HEK293T (cell line): ENCODE results near the gene EFNB2.

Experiments
- CTCF ChIA-PET: fragments of 350-600 bp; formaldehyde crosslinking; extraction: SDS; loops from one replicate; lab custom pipeline; 2021; ENCODE audit warnings: antibody characterized with exemption, inconsistent platforms; lab: Yijun Ruan, JAX
- POLR2A ChIA-PET: fragments of 350-600 bp; formaldehyde crosslinking; extraction: SDS; loops from one replicate; lab custom pipeline; 2020; ENCODE audit warnings: antibody characterized with exemption, inconsistent platforms; lab: Yijun Ruan, JAX
- DNase-seq: peaks from one replicate; pipeline ENCODE4 v3.0.0; 2012; ENCODE audit warnings: mixed read lengths; ENCODE audit errors: extremely low spot score
- ARNT ChIP-seq: fragments of 450-650 bp; IDR thresholded peaks from 2 replicates; pipeline ENCODE4 v1.6.1; 2017; ENCODE audit warnings: mild to moderate bottlenecking
- BHLHE40 ChIP-seq: fragments of 450-650 bp; IDR thresholded peaks from 2 replicates; pipeline ENCODE4 v1.6.1; 2016; ENCODE audit warnings: mild to moderate bottlenecking, moderate library complexity, borderline replicate concordance
- CTBP1 ChIP-seq: fragments of 450-650 bp; IDR thresholded peaks from 2 replicates; pipeline ENCODE4 v1.6.1; 2016; ENCODE audit warnings: borderline replicate concordance
- ELF4 ChIP-seq: fragments of 450-650 bp; IDR thresholded peaks from 2 replicates; pipeline ENCODE4 v1.6.1; 2017; ENCODE audit warnings: antibody characterized with exemption
- FOXA1 ChIP-seq: fragments of 450-650 bp; IDR thresholded peaks from 2 replicates; pipeline ENCODE4 v1.6.1; 2016; ENCODE audit warnings: mild to moderate bottlenecking
- FOXK2 ChIP-seq: fragments of 450-650 bp; IDR thresholded peaks from 2 replicates; pipeline ENCODE4 v1.6.1; 2016; ENCODE audit warnings: mild to moderate bottlenecking
- FOXM1 ChIP-seq: fragments of 450-650 bp; IDR thresholded peaks from 2 replicates; pipeline ENCODE4 v1.6.1; 2017; ENCODE audit warnings: mild to moderate bottlenecking, borderline replicate concordance
- HDGF ChIP-seq: fragments of 450-650 bp; IDR thresholded peaks from 2 replicates; pipeline ENCODE4 v1.6.1; 2017; ENCODE audit warnings: antibody characterized with exemption, borderline replicate concordance
- L3MBTL2 ChIP-seq: fragments of 450-650 bp; conservative IDR thresholded peaks from 2 replicates; pipeline ENCODE4 v1.6.1; 2016; ENCODE audit warnings: mild to moderate bottlenecking
- LEF1 ChIP-seq: fragments of 450-650 bp; IDR thresholded peaks from 2 replicates; pipeline ENCODE4 v1.6.1; 2017; ENCODE audit warnings: mild to moderate bottlenecking, borderline replicate concordance
- NFRKB ChIP-seq: fragments of 450-650 bp; IDR thresholded peaks from 2 replicates; pipeline ENCODE4 v1.6.1; 2016; ENCODE audit warnings: mild to moderate bottlenecking, moderate library complexity
- SP1 ChIP-seq: fragments of 450-650 bp; IDR thresholded peaks from 2 replicates; pipeline ENCODE4 v1.6.1; 2017
- SUZ12 ChIP-seq: fragments of 450-650 bp; IDR thresholded peaks from 2 replicates; pipeline ENCODE4 v1.6.1; 2016; ENCODE audit warnings: mild to moderate bottlenecking
- TARDBP ChIP-seq: fragments of 450-650 bp; IDR thresholded peaks from 2 replicates; pipeline ENCODE4 v1.6.1; 2016
- ZNF384 ChIP-seq: fragments of 450-650 bp; IDR thresholded peaks from 2 replicates; pipeline ENCODE4 v1.6.1; 2016
- TF ChIP-seq, protein P1 (sequence below): fragments of 450-650 bp; IDR thresholded peaks from 2 replicates; pipeline ENCODE4 v1.6.1; 2016

The EFNB2 gene

DNA sequence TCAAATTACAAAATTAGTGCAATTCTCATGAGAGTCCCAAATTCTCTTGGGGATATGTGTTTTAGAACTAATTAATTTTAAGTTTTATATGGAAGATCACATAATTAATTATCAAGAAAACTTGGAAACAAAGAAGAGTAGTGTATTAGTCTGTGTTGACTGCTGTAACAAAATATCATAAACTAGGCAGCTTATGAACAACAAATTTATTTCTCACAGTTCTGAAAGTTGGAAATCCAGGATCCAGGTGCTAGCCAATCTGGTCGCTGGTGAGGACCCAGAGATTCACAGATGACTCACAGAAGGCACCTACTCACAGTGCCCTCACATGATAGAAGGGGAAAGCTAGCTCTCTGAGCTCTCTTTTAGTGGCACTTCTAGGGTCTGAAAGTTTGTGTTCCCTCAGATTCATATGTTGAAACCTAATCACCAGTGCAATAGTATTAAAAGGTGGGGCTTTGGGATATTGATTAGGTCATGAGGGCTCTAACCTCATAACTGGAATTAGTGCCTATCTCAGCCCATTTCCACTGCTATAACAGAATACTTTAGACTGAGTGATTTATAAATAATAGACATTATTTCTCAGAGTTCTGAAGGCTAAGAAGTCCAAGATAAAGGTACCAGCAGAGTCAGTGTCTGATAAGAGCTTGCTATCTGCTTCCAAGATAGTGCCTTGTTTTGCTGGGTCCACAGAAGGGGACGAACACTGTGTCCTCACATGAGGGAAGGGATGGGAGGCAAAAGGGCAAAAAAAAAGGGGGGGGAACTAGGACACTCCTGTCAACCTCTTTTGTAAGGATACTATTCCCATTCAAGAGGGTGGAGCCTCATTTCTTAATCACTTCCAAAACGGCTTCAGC lies 34.0 kb upstream of the EFNB2 start:
- ChIA-PET POLR2A (no interaction called here), CTCF (interaction anchor here (1.1 kb wide), 1 partner anchor 33 kb away, joined by 3 read pairs; no protein-coding TSS in a partner anchor)
- TF ChIP-seq FOXK2 (no peak), HDGF (no peak), ELF4 (no peak), LEF1 (no peak), ZNF384 (no peak), FOXM1 (no peak), TARDBP (no peak), CTBP1 (no peak), BHLHE40 (no peak), ARNT (no peak), NFRKB (no peak)
- TF ChIP-seq, protein P1, sequence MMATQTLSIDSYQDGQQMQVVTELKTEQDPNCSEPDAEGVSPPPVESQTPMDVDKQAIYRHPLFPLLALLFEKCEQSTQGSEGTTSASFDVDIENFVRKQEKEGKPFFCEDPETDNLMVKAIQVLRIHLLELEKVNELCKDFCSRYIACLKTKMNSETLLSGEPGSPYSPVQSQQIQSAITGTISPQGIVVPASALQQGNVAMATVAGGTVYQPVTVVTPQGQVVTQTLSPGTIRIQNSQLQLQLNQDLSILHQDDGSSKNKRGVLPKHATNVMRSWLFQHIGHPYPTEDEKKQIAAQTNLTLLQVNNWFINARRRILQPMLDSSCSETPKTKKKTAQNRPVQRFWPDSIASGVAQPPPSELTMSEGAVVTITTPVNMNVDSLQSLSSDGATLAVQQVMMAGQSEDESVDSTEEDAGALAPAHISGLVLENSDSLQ = no peak

DNA sequence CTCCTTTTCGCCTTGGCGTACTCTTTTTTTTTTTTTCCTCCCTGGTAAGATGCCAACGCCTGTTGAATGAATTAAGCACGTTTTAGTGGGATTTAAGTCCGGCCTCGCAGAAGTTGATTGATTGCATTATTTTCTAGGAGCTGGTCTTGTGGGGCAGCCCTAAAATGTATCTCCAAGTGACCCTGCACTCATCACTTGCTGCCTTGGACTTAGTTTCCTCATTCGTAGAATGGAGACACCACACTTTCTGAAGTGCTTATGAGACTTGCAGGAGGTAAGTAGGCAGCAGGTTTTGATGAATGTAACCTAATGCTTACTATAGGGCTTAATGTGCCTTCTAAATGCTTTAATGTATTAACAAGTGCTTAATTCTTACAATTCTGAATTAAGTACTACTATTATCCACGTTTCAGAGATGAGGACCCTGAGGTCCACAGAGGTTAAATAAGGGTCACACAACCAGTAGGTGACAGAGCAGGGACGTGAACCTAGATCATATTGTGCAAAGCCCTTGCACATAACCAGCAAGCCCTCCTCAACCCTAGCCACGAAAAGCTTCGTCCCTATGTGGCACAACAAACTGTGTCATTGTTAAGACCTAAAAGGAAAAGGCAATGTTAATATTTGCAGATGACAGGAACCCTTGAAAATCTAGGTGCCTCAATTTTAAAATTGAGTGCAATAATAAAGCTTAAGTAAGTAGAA lies 33.0 kb upstream of the EFNB2 start:
- ChIA-PET CTCF (interaction anchor here (0.6 to 1.1 kb wide), 2 partner anchors 8 to 32 kb away, joined by 3 read pairs; no protein-coding TSS in a partner anchor), POLR2A (interaction anchor here (0.8 kb wide), 1 partner anchor 32 kb away, joined by 3 read pairs; no protein-coding TSS in a partner anchor)
- no peak for DNase-seq

More for the DNA sequence above, 34.0 kb upstream of the EFNB2 start:
- DNase-seq = no peak

DNA sequence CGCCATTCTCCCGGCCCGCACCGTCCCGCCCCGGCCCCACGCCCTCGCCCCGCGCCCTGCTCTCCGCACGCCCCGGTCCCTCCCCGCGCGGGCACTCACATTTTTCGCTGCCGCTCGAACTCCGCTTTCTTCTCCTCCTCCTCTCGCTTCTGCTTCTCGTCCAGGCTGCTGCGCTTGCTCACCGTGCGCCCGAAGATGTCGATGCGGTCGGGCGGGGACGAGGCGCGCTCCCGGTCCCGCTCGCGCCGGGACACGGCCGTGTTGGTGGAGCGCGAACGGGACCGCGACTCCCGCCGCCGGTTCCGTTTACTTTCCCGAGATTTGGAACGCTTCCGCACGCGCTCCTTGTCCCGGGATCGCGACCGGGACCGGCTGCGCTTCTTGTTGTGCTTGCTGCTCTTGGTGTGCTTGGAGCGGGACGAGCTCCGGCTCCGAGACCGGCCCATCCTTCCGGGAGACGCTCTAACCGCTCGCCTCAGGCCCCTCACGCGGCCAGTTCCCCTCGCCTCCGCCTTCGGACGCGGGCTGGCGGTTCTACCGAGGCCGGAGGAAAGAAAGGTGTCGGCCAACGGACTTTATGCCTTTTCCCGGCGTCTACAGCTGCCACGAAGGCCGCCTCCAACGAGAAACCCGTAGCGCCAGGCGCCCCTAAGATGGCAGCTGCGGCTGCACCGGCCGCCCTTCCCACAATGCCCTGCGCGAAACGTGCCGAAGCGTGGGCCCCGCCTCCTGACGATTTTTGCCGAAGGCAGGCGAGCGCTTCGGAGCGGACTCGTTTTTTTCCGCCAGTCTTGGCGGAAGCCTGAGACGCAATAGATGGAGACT lies 32.2 kb upstream of the EFNB2 start, which contains the start of gene ARGLU1:
Gene ARGLU1 (minus strand): TSS at position 664 of the 825 bp plus-strand sequence. CDS start 218 bp downstream, at position 446.
- peak; percentile 73 for DNase-seq
- POLR2A ChIA-PET = interaction anchor here (0.8 to 1.1 kb wide), 4 partner anchors 32 to 352 kb away, joined by 3 to 4 read pairs (median 3); no protein-coding TSS in a partner anchor
- CTCF ChIA-PET = interaction anchor here (0.6 kb wide), 1 partner anchor 9 kb away, joined by 3 read pairs; no protein-coding TSS in a partner anchor
- TF ChIP-seq L3MBTL2 (peak; percentile 53; the same call in 1 of the 2 replicates), TARDBP (no peak), ZNF384 (no peak), FOXM1 (no peak), HDGF (no peak), ELF4 (no peak)

More for the DNA sequence above, 33.0 kb upstream of the EFNB2 start:
- TF ChIP-seq FOXM1 (no peak), ZNF384 (peak; percentile 84)

DNA sequence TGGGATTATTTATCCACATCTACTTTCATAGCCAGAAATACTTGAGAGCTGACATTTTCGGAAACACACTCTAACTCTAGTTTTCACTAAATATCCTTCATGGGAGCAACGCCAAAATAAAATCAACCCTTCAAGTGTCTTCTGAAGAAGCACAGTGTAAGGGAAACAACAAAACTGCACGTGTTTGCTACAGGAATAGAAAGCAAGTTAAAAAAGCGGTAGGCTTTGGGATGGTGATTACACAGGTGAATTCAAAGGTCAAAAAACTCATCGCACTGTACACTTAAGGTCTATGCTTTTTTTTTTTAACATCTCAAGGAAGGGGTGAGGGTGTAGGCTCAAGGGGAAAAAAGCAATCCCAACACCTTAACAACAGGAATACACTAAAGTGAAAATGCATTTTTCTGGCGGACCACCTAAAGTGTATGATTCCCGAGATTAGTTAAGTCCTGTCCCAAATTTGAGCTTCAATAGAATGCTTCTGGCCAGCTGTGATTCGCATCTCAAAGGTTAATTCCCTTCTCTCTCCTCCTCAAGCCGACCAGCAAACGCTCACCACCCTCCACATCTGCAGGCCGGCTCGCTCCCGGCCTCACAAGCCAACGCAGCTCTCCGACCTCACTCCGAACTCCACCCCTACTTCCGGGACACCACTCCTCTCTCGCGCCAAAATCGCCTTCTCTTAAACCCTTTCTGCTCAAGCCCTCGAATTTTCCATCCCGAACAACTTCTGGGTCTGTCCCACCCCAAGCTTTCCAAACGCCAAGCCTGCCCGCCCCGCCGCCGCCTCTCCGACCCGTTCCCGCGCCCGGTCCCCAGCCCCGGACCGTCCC lies 31.4 kb upstream of the EFNB2 start:
- CTCF ChIA-PET = no interaction called here
- DNase-seq = peak; percentile 19
- POLR2A ChIA-PET = interaction anchor here (0.9 to 1.1 kb wide), 3 partner anchors 33 to 353 kb away, joined by 3 to 4 read pairs (median 3); no protein-coding TSS in a partner anchor
- TF ChIP-seq FOXK2 (no peak), SP1 (no peak), CTBP1 (no peak), L3MBTL2 (no peak), NFRKB (no peak), BHLHE40 (no peak), ELF4 (no peak), TARDBP (no peak), SUZ12 (no peak), LEF1 (no peak), ARNT (no peak), FOXA1 (no peak), HDGF (no peak), ZNF384 (no peak), FOXM1 (no peak)
- TF ChIP-seq, protein P1 = no peak

DNA sequence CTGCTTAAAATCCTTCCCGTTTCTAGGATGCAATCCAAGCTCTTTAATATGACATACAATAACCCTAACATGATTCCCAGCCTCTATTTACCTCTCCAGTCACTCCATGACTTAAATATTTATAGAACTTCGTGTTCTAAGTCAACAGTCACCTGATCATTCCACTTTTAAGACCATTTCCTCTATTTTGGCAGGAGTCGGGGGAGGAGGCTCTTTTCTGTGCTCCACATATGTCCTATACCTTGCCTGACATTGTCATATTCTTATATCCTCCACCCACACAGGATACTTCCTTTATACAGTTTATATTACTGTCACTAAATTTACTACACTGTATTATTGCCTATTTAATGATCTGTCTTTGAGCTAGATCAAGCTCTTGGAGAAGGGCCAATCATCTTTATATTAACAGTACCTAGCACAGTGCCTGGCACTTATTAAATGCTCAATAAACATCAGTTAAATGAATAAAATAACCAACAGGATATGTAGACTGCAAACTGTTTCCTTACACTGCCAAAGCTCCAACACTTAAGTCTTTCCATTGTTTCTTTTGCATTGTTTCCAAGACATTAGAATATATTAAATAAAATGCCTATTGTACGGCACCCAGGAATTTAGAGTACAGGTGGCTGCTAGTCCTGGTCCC lies 29.8 kb upstream of the EFNB2 start:
- POLR2A ChIA-PET = interaction anchor here (1.0 kb wide), 1 partner anchor 30 kb away, joined by 3 read pairs; the partner anchor contains the start of gene EFNB2
- TF ChIP-seq LEF1 (no peak), NFRKB (no peak), SUZ12 (no peak)
- CTCF ChIA-PET = interaction anchor here (0.9 kb wide), 1 partner anchor 55 kb away, joined by 5 read pairs; no protein-coding TSS in a partner anchor
- DNase-seq = no peak
